GM12878 (cell line): Measurements from ENCODE around the gene SNAI3. TPM values are rescaled to one million over a fixed set of nuclear protein-coding genes. Genes with fewer than 3 reads are reported as not detected.

Experiments used
- ATAC-seq: fragments of 200-7000 bp; cut with Tn5 transposase; 3 replicates; pipeline ENCODE4 v1.9.1; 2020; ENCODE audit warnings: mild to moderate bottlenecking, moderate library complexity
- BruUV-seq: library from RNA; stranded (reverse); fragments of 400-500 nt; replicated peaks from 2 replicates; lab custom pipeline; 2021; lab: Mats Ljungman, UMichigan
- CTCF ChIA-PET: fragments of 300-600 bp; sonication (Branson Sonifier 250); formaldehyde crosslinking; extraction: SDS; loops from one replicate; lab custom pipeline; 2021; ENCODE audit warnings: inconsistent platforms; lab: Yijun Ruan, JAX
- POLR2A ChIA-PET: fragments of 350-600 bp; formaldehyde crosslinking; extraction: SDS; loops from one replicate; lab custom pipeline; 2021; ENCODE audit warnings: inconsistent platforms; lab: Charles Lee
- RAD21 ChIA-PET: fragments of 300-600 bp; sonication (Branson Sonifier 250); formaldehyde crosslinking; loops from one replicate; lab custom pipeline; 2023; ENCODE audit warnings: antibody characterized with exemption; ENCODE audit not compliant: unreplicated experiment; lab: Charles Lee
- SMC1A ChIA-PET: fragments of 300-600 bp; sonication (Branson Sonifier 250); formaldehyde crosslinking; loops from one replicate; lab custom pipeline; 2023; ENCODE audit not compliant: unreplicated experiment, uncharacterized antibody; lab: Charles Lee
- DNase-seq: peaks from one replicate; pipeline ENCODE4 v3.0.0-alpha.2; 2011; ENCODE audit warnings: low read depth, low spot score
- FAIRE-seq: peaks from 3 replicates; lab custom pipeline; 2011; peaks lifted over from hg19 to GRCh38; lab: Jason Lieb, UNC
- H2AFZ ChIP-seq: 2 replicates; pipeline ENCODE4 v1.6.0; 2011; ENCODE audit warnings: low read depth, low read length, control low read depth; ENCODE audit not compliant: control insufficient read depth
- H3K27ac ChIP-seq: 2 replicates; pipeline ENCODE4 v1.5.1; 2011; ENCODE audit warnings: control low read depth; ENCODE audit not compliant: control insufficient read depth, insufficient read depth
- H3K27me3 ChIP-seq, 2 experiments: replicated peaks in 1 of 2; 2 replicates each; pipeline versions ENCODE4 v1.6.0 to v1.6.1; 2011; ENCODE audit warnings: low read length in 1 of 2; ENCODE audit not compliant: control insufficient read depth in 2 of 2, insufficient read depth in 2 of 2
- H3K36me3 ChIP-seq, 2 experiments: 2 replicates each; pipeline ENCODE4 v1.5.1; 2011; ENCODE audit warnings: low read length in 1 of 2; ENCODE audit not compliant: control insufficient read depth in 2 of 2, insufficient read depth in 2 of 2
- H3K4me1 ChIP-seq: 2 replicates; pipeline ENCODE4 v1.6.1; 2011; ENCODE audit warnings: mild to moderate bottlenecking, low read length, moderate library complexity, mixed read lengths; ENCODE audit not compliant: control insufficient read depth, insufficient read depth
- H3K4me2 ChIP-seq: 2 replicates; pipeline ENCODE4 v1.6.0; 2011; ENCODE audit warnings: control low read depth; ENCODE audit not compliant: control insufficient read depth, insufficient read depth
- H3K4me3 ChIP-seq: fragments of 200-600 bp; sonication (generic); 2 replicates; pipeline ENCODE4 v1.5.1; 2016
- H3K79me2 ChIP-seq: 2 replicates; pipeline ENCODE4 v1.6.0; 2011; ENCODE audit warnings: low read length; ENCODE audit not compliant: control insufficient read depth, insufficient read depth
- H3K9ac ChIP-seq: 2 replicates; pipeline ENCODE4 v1.8.0; 2011; ENCODE audit warnings: low read length, control low read depth, mixed read lengths; ENCODE audit not compliant: control insufficient read depth, insufficient read depth
- H3K9me3 ChIP-seq: replicated peaks from 3 replicates; pipeline ENCODE4 v1.5.1; 2011; ENCODE audit warnings: mild to moderate bottlenecking, low read length; ENCODE audit not compliant: control insufficient read depth, insufficient read depth
- H4K20me1 ChIP-seq: 2 replicates; pipeline ENCODE4 v1.6.0; 2011; ENCODE audit not compliant: control insufficient read depth, insufficient read depth
- CBX3 ChIP-seq: fragments of 200-600 bp; sonication (generic); IDR thresholded peaks from 2 replicates; pipeline ENCODE4 v1.6.1; 2016; ENCODE audit warnings: low read depth, borderline replicate concordance
- FOXM1 ChIP-seq: IDR thresholded peaks from 2 replicates; pipeline ENCODE4 v1.6.1; 2012; ENCODE audit warnings: low read depth, mild to moderate bottlenecking, inconsistent platforms, low read length, moderate library complexity
- HDGF ChIP-seq: fragments of 450-650 bp; IDR thresholded peaks from 2 replicates; pipeline ENCODE4 v1.6.1; 2016; ENCODE audit warnings: antibody characterized with exemption
- LARP7 ChIP-seq: fragments of 450-650 bp; IDR thresholded peaks from 2 replicates; pipeline ENCODE4 v1.6.1; 2017; ENCODE audit warnings: mild to moderate bottlenecking
- PAX5 ChIP-seq: IDR thresholded peaks from 2 replicates; pipeline ENCODE4 v1.6.1; 2011; ENCODE audit warnings: low read depth, low read length, borderline replicate concordance
- POLR2AphosphoS5 ChIP-seq: IDR thresholded peaks from 2 replicates; pipeline ENCODE4 v1.6.1; 2011; ENCODE audit warnings: mild to moderate bottlenecking, low read length, inconsistent platforms
- TBL1XR1 ChIP-seq: IDR thresholded peaks from 2 replicates; pipeline ENCODE4 v1.6.1; 2012; ENCODE audit warnings: low read depth, low read length, improper control_type of control experiment
- TCF7 ChIP-seq: IDR thresholded peaks from 2 replicates; pipeline ENCODE4 v1.6.1; 2014; ENCODE audit warnings: antibody characterized with exemption, borderline replicate concordance
- WGBS: methylation state at CpG from one replicate; pipeline ENCODE4 v1.1.6; 2016; ENCODE audit warnings: low lambda C conversion rate; ENCODE audit not compliant: insufficient replicate concordance, insufficient coverage; ENCODE audit errors: missing lambda C conversion rate; 5-methylcytosine and 5-hydroxymethylcytosine counted together
- in situ Hi-C: fragments of 300-500 bp; cut with MboI; formaldehyde crosslinking; loops from 9 replicates; pipeline ENCODE4 v1.14.3; 2018; ENCODE audit warnings: mixed read lengths
- intact Hi-C: fragments of 100-400 bp; cut with micrococcal nuclease; formaldehyde crosslinking; loops from one replicate; pipeline ENCODE4 v1.14.2; 2022; ENCODE audit not compliant: unreplicated experiment
- polyA plus RNA-seq, 11 experiments: library from polyadenylated mRNA; depleted of rRNA in 4 of 11; unstranded in 6 of 11; stranded (reverse) in 5 of 11; fragments of >200 nt; fragmentation: Nextera tagmentation in 4 of 11; fragmentation: Illumina TruSeq in 1 of 11; extraction: Ambion mirVana in 4 of 11; extraction: Trizol in 1 of 11; gene quantifications; 1 replicate in 1 of 11; 2 replicates in 10 of 11; pipeline versions ENCODE4 v1.2.1 to v1.2.3, GENCODE V29; 2011 to 2016; ENCODE audit warnings: inconsistent platforms in 2 of 11, missing spikeins in 2 of 11, low read depth in 1 of 11
- total RNA-seq, 4 experiments: library from RNA; depleted of rRNA in 3 of 4; stranded (reverse); fragments of >200 nt in 3 of 4; fragmentation: Illumina TruSeq in 1 of 4; extraction: Trizol in 1 of 4; gene quantifications; 2 replicates each; pipeline versions ENCODE4 v1.2.1 to v1.2.3, GENCODE V29; 2013 to 2021

Gene SNAI3
- total and polyA plus RNA-seq, 10 of the 15 experiments (the other 5 are each of a cell fraction or from before 2014, with no cell fraction given), result 0.21 to 7.4 (median 3.0) TPM

DNA sequence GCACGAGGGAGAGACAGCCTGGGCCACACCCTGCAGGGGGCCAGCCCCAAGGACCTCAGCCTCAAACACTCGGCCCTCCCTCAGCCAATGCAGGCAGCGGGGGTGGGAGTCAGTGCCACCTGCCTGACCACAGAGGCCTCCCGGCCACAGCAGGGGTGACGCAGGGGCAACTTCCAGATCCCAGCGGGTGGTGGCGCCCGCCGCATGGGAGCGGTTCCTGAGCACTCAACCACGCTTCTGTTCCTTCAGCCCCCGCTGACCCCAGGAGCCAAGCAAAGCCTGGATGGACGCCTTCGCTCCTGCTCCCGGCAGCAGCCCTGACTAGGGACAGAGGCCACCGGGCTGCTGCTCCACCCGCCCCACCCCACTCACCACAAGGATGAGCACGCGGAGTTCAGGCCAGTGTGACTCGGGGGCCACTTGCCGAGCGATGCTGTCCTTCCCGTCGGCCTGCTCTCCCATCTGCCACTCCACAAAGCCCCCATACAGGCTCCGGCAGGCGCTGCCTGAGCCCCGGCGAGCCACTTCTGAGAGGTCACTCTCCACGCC is 30.5 kb downstream of the SNAI3 start:
- in situ Hi-C loops (no loop called here), intact Hi-C loops (no loop called here)
- Histone ChIP-seq H3K4me3 (no peak overlapping the region), H3K79me2 (peaks cover 21% of the 10 kb centered on the region), H3K9me3 (no peaks in the 10 kb centered on the region), H2AFZ (no peak overlapping the region), H3K4me2 (no peak overlapping the region), H3K4me1 (peaks cover 11% of the 10 kb centered on the region), H3K27me3 (no peaks in the 10 kb centered on the region), H3K36me3 (peaks cover 6 to 19% of the 10 kb centered on the region in 2 experiments), H3K27ac (no peak overlapping the region), H4K20me1 (no peaks in the 10 kb centered on the region), H3K9ac (no peak overlapping the region)
- CTCF ChIA-PET, result no interaction called here
- ATAC-seq, result no peak
- POLR2A ChIA-PET, result no interaction called here
- RAD21 ChIA-PET, result no interaction called here
- 97% methylated on average over 28 of the region's 29 CpGs for WGBS
- SMC1A ChIA-PET, result no interaction called here
- BruUV-seq, result no TSS peak
- no peak for DNase-seq
- TF ChIP-seq FOXM1 (no peak), POLR2AphosphoS5 (no peak), PAX5 (no peak)
- FAIRE-seq, result no peak

DNA sequence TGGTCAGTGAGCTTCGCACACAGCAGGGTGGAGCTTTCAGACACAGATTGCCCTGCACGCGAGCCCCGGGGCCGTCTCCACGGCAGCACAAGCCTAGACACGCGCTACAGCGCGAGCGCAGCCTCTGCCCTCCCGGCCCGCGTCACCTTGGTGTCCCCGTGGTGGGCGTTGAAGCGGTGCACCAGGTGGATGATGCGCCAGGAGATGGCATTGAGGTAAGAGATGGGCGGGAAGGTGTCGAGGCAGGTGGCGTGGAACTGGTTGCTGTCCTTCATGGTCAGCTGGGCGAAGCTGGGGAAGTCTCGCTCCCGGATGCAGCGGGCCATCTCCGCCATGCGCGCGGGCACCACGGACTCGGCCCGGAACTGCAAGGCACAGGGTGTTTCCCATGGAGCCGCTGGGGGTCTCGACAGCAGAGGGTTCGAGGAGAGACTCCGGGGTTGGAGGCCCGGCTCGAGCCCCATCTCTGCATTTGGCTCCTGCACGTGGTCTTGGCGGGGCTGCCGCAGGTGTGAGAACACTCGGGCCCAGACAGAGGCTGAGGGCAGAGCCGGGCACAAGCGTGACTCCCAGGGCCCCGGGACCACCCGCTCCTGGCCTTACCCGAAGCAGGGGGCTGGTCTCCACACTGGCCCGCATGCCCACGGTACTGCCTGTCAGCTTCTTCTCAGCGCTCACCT is 31.1 kb downstream of the SNAI3 start:
- in situ Hi-C loops, result no loop called here
- H3K9ac ChIP-seq, result no peak overlapping the region
- peaks cover 6 to 19% of the 10 kb centered on the region in 2 experiments for H3K36me3 ChIP-seq
- peaks cover 11% of the 10 kb centered on the region for H3K4me1 ChIP-seq
- no peaks in the 10 kb centered on the region for H3K27me3 ChIP-seq
- no peak overlapping the region for H3K27ac ChIP-seq
- no peak overlapping the region for H3K4me2 ChIP-seq
- FAIRE-seq (no peak), DNase-seq (no peak), ATAC-seq (no peak)
- ChIA-PET RAD21 (no interaction called here), CTCF (no interaction called here), POLR2A (no interaction called here), SMC1A (no interaction called here)
- TF ChIP-seq HDGF, result no peak
- TF ChIP-seq TBL1XR1, result no peak
- TF ChIP-seq LARP7, result no peak
- no peak for TF ChIP-seq CBX3
- TF ChIP-seq TCF7, result no peak
- no peak overlapping the region for H3K4me3 ChIP-seq
- intact Hi-C loops, result no loop called here
- no TSS peak for BruUV-seq
- H3K79me2 ChIP-seq, result peaks cover 26% of the 10 kb centered on the region
- H3K9me3 ChIP-seq, result no peaks in the 10 kb centered on the region
- H4K20me1 ChIP-seq, result no peaks in the 10 kb centered on the region
- no peak overlapping the region for H2AFZ ChIP-seq
- WGBS, result 95% methylated on average over 50 of the region's 50 CpGs
